Renal pelvis (tissue), 4 donors: Measurements from ENCODE around the gene BCAS4. TPM values are rescaled to one million over a fixed set of nuclear protein-coding genes. Genes with fewer than 3 reads are reported as not detected.

Experiments used
- DNase-seq: peaks from one replicate; pipeline ENCODE4 v3.0.0-alpha.2; 2013
- polyA plus RNA-seq, 3 donors: library from polyadenylated mRNA; unstranded; fragments of 120-200 nt; gene quantifications; one replicate each; pipeline ENCODE4 v1.2.1, GENCODE V29; 2013; ENCODE audit not compliant: insufficient read length in 3 of 3

BCAS4 gene
- polyA plus RNA-seq, 3 donors, result 4.7 to 6.2 (median 5.5) TPM

GRCh38 chr20:50819349-50819748 lies 24.5 kb downstream of the BCAS4 start:
- DNase-seq, result no peak

- DNase-seq, result no peak
These were observed 25.8 kb downstream of the BCAS4 start for GRCh38 chr20:50820515-50821256.

GRCh38 chr20:50821257-50821921 lies 26.5 kb downstream of the BCAS4 start:
- no peak for DNase-seq

GRCh38 chr20:50821994-50822393 lies 27.1 kb downstream of the BCAS4 start:
- DNase-seq, result no peak

- no peak for DNase-seq
These were observed 28.5 kb downstream of the BCAS4 start for GRCh38 chr20:50823319-50823718.

GRCh38 chr20:50824137-50824536 lies 29.3 kb downstream of the BCAS4 start:
- no peak for DNase-seq

GRCh38 chr20:50826121-50826520 lies 31.3 kb downstream of the BCAS4 start:
- no peak for DNase-seq

- no peak for DNase-seq
These were observed 33.7 kb downstream of the BCAS4 start for GRCh38 chr20:50828363-50829136.

GRCh38 chr20:50831622-50832021 lies 36.8 kb downstream of the BCAS4 start:
- DNase-seq, result no peak

GRCh38 chr20:50834599-50835005 lies 39.7 kb downstream of the BCAS4 start:
- DNase-seq, result no peak

- no peak for DNase-seq
These were observed 42.9 kb downstream of the BCAS4 start for GRCh38 chr20:50837532-50838321.

- DNase-seq, result no peak
These were observed 43.4 kb downstream of the BCAS4 start for GRCh38 chr20:50838322-50838625.

- no peak for DNase-seq
These were observed 44.0 kb downstream of the BCAS4 start for GRCh38 chr20:50838707-50839385.

- no peak for DNase-seq
These were observed 48.0 kb downstream of the BCAS4 start for GRCh38 chr20:50842821-50843220.

GRCh38 chr20:50843331-50844276 lies 48.7 kb downstream of the BCAS4 start:
- no peak for DNase-seq

GRCh38 chr20:50844430-50845100 lies 49.7 kb downstream of the BCAS4 start:
- DNase-seq, result no peak

- DNase-seq, result no peak
These were observed 50.8 kb downstream of the BCAS4 start for GRCh38 chr20:50845566-50846215.

GRCh38 chr20:50848341-50848808 lies 53.5 kb downstream of the BCAS4 start:
- DNase-seq, result no peak
